D721Med (cell line): Measurements from ENCODE around the gene DYRK1A.
"Not testable (repeated sequence)": the region's sequence is repeated elsewhere in the genome, so short reads cannot be mapped to it uniquely, and the experiment has no call there.

Experiments
- DNase-seq: peaks from one replicate; pipeline ENCODE4 v3.0.0; 2011; ENCODE audit warnings: low spot score; ENCODE audit not compliant: insufficient read length
- FAIRE-seq: peaks from 2 replicates; lab custom pipeline; 2011; peaks lifted over from hg19 to GRCh38; lab: Jason Lieb, UNC
- TF ChIP-seq, protein P1 (sequence below): IDR thresholded peaks from 2 replicates; pipeline ENCODE4 v1.5.1; 2012; ENCODE audit warnings: mild to moderate bottlenecking, control low read depth; ENCODE audit not compliant: insufficient read depth; ENCODE audit errors: missing control alignments

The DYRK1A gene

DNA sequence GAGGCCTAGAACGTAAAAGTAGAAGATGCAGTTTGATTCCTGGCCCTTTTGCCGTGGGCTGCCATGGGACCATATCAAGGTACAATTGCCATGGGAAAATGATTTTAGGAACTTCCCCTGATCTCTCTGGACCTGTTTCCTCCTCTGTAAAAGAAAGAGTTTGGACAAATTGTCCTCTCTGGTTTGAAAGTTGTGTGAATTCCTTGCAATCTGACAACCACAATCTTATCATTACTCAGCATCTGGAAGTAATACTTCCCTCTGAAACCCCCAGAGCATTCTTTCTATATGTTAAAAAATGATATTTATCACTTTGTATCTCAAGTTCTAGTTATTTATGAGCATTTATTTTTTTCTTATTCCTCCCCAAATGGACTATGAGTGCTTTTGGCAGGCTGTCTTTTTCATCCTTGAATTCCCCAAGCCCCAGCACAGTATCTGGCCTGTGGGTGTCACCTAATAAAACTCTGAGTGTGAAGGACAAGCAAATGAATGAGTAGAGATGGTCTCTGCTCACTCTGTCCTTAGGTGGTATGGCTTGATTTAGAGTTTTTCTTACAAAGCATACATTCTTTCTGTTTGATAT is 181.1 kb downstream of the DYRK1A start:
- FAIRE-seq (no peak), DNase-seq (no peak)
- TF ChIP-seq, protein P1, sequence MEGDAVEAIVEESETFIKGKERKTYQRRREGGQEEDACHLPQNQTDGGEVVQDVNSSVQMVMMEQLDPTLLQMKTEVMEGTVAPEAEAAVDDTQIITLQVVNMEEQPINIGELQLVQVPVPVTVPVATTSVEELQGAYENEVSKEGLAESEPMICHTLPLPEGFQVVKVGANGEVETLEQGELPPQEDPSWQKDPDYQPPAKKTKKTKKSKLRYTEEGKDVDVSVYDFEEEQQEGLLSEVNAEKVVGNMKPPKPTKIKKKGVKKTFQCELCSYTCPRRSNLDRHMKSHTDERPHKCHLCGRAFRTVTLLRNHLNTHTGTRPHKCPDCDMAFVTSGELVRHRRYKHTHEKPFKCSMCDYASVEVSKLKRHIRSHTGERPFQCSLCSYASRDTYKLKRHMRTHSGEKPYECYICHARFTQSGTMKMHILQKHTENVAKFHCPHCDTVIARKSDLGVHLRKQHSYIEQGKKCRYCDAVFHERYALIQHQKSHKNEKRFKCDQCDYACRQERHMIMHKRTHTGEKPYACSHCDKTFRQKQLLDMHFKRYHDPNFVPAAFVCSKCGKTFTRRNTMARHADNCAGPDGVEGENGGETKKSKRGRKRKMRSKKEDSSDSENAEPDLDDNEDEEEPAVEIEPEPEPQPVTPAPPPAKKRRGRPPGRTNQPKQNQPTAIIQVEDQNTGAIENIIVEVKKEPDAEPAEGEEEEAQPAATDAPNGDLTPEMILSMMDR = no peak

DNA sequence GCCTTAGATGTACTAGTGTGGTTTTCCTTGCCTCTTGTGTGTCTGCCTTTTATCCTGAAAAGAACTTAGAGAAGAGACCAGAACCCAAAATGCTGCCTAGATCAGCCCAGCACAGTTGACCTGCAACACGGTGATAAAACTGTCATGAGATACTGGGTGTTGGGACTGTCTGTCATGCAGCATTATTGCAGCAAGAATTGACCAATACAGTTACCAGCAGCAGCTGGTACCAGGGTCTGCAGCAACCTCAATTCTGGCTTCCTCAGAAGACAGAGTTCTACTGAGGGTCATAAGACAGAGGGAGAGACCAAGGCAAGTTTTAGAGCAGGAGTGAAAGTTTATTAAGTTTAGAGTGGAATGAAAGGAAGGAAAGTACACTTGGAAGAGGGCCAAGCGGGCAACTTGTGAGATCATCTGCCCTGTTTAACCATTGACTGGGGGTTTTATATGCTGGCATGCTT is 182.0 kb downstream of the DYRK1A start:
- no peak for DNase-seq
- no peak for FAIRE-seq
- TF ChIP-seq, protein P1 = no peak

DNA sequence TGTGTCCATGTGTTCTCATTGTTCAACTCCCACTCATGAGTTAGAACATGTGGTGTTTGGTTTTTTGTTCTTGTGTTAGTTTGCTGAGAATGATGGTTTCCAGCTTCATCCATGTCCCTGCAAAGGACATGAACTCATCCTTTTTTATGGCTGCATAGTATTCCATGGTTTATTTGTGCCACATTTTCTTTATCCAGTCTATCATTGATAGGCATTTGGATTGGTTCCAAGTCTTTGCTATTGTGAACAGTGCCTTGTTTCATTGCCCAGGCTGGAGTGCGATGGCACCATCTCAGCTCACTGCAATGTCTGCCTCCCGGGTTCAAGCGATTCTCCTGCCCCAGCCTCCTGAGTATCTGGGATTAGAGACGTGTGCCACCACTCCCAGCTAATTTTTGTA is 183.2 kb downstream of the DYRK1A start:
- DNase-seq, FAIRE-seq: not testable (repeated sequence)

DNA sequence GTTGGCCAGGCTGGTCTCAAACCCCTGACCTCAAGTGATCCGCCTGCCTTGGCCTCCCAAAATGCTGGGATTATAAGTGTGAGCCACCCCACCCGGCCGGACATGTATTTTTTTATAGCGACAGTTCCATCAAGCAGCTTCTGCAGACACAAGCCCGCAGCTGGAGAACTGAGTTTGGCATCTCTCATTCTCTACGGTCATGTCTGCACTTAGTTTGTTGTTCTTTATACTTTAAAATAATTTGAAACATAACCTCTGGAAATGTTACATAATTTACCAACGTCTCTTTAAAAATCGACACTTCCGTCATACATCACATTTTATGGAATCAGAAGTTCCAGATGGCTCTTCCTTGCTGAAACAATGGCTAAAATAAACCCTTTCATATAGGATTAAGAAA is 183.6 kb downstream of the DYRK1A start:
- no peak for FAIRE-seq
- TF ChIP-seq, protein P1 = no peak
- no peak for DNase-seq

DNA sequence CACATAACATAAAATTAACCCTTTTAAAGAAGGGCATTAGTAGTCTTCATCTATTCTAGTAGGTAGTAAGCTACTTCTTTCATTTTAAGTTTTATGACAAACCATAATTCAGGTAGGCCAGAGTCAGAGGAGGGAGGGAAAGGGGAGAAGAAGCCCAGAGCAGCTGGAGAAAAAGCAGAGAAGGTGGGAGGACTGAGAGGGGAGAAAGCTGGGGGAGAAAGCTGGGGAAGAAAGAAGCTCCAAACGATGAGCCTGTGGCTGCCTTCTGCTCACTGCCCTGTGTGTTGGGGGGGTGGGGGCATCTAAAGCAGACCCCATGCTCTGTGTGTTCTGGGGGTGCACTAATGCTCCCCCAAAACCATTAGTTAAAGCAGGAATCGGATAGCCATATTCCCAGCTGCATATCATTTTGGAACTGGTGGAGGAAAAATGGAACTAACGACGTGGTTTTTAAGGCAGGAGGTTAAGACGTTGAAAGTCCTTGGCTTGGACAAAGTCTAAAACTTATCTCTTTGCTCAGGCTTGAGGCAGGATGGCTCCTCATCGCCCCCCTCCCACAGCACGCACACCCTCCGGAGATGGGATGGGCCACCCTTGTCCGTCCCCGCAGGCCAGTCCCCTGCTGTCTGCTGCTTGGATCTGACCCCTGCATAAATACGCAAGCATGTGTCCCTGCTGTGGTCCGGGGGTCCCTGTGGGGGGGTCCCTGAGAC is 184.2 kb downstream of the DYRK1A start:
- FAIRE-seq = no peak
- TF ChIP-seq, protein P1 = no peak
- no peak for DNase-seq

DNA sequence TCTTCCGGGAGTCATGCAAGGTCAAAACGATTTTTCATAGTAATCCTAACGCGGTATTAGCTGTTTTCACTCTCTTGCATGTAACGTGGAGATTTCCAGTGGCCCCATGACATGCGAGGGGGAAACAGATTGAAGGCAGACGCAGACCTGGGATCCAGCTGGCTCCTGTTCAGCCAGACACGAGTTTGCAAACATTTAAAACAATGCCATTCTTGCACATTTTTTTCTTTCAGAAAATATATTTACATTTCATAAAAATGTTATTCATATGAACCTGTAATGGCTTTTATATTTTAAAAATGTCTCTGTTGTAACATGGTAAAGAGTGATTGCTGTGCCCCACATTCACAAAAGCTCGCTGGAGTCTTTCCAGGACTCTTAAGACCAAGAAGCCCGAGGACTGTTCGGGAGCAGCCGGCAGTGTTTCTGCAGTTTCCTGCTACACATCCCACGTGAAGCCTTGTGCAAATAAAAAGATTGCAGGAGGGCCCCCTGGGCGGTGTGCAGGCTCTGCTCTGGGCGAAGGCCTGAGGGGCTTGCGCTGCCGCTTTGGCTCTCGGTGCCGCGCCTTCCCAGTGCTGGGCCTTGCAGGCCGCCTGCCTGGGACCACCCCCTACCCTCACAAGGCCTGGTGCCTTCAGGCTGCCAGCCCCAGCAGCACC is 184.9 kb downstream of the DYRK1A start:
- FAIRE-seq (no peak), DNase-seq (no peak)
- TF ChIP-seq, protein P1 = no peak

DNA sequence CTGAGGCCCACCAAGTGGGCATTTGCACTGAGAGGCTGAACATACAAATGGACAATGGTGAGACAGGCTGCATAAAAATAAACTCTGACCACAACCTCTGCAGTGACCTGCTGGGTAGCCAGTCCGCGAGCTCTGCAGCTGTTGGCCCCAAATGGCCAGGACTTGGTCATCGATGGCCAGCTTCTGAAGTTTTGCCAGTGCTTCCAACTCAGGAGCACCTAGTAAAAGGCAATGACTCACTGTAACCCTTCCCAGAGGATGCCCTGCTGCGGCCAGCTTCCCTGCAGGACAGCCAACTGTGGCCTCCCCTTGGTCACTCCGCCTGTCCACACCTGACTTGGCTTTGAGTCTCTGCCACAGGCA is 185.4 kb downstream of the DYRK1A start:
- TF ChIP-seq, protein P1 = no peak
- FAIRE-seq (no peak), DNase-seq (no peak)
